Adrenal gland (tissue), 12 donors: ENCODE data around the gene CDKL1. TPM values are rescaled to one million over a fixed set of nuclear protein-coding genes. Genes with fewer than 3 reads are reported as not detected.

Experiments
- DNase-seq, 7 donors: peaks; one replicate each; pipeline ENCODE4 v3.0.0-alpha.2; 2019 to 2020
- H3K27ac ChIP-seq, 5 donors: fragments of 200-600 bp; sonication (generic) in 4 of 5; 1 replicate in 3 of 5; 2 replicates in 2 of 5; pipeline versions ENCODE4 v1.5.1 to v1.8.0; 2016 to 2020; ENCODE audit warnings: mild to moderate bottlenecking in 1 of 5
- H3K27me3 ChIP-seq: fragments of 200-600 bp; 2 replicates; pipeline ENCODE4 v1.8.0; 2021
- H3K36me3 ChIP-seq, 2 donors: fragments of 200-600 bp; replicated peaks in 1 of 2; 1 replicate in 1 of 2; 2 replicates in 1 of 2; pipeline versions ENCODE4 v1.5.1 to v1.8.0; 2018 to 2022
- H3K4me1 ChIP-seq, 2 donors: fragments of 200-600 bp; replicated peaks in 1 of 2; 1 replicate in 1 of 2; 2 replicates in 1 of 2; pipeline versions ENCODE4 v1.5.1 to v1.8.0; 2018 to 2021
- H3K4me3 ChIP-seq, 4 donors: fragments of 200-600 bp; sonication (generic) in 3 of 4; one replicate each; pipeline ENCODE4 v1.5.1; 2016 to 2018
- H3K9me3 ChIP-seq, 3 donors: fragments of 200-600 bp; sonication (generic) in 1 of 3; replicated peaks in 1 of 3; 1 replicate in 2 of 3; 2 replicates in 1 of 3; pipeline versions ENCODE4 v1.5.1 to v1.8.0; 2016 to 2021
- CTCF ChIP-seq, 6 experiments: fragments of 450-650 bp in 4 of 6; fragments of 200-600 bp in 2 of 6; sonication (generic) in 1 of 6; IDR thresholded peaks; 1 replicate in 5 of 6; 2 replicates in 1 of 6; pipeline versions ENCODE4 v1.5.1 to v1.8.0; 2016 to 2021; ENCODE audit warnings: antibody characterized with exemption in 6 of 6, mild to moderate bottlenecking in 2 of 6, moderate library complexity in 1 of 6
- POLR2A ChIP-seq, 2 donors: fragments of 450-650 bp; IDR thresholded peaks; one replicate each; pipeline ENCODE4 v1.6.1; 2017; ENCODE audit warnings: antibody characterized with exemption in 2 of 2, mild to moderate bottlenecking in 2 of 2, moderate library complexity in 1 of 2
- WGBS, 4 donors: extraction: QIAGEN DNeasy Blood & Tissue Kit in 2 of 4; methylation state at CpG; one replicate each; pipeline versions ENCODE4 v1.1.5 to v1.1.7; 2013 to 2017; 5-methylcytosine and 5-hydroxymethylcytosine counted together
- intact Hi-C, 2 donors: fragments of 100-400 bp; cut with DNase I; formaldehyde crosslinking; loops; one replicate each; pipeline versions ENCODE4 v1.14.1 to v1.15.0; 2022 to 2023
- polyA plus RNA-seq, 3 donors: library from polyadenylated mRNA; stranded (reverse); fragments of 200-250 nt in 2 of 3; fragments of 350-450 nt in 1 of 3; fragmentation: Illumina TruSeq in 1 of 3; extraction: RNeasy Lipid Tissue Mini Kit (QIAGEN cat#74804) in 1 of 3; gene quantifications; one replicate each; pipeline ENCODE4 v1.2.3, GENCODE V29; 2013 to 2014
- total RNA-seq, 9 donors: library from RNA; depleted of rRNA in 4 of 9; stranded (reverse); fragments of >200 nt in 4 of 9; fragments of 120-200 nt in 1 of 9; fragmentation: NEBNext Ultra II Directional in 1 of 9; extraction: Animal tissue kit (Norgen Biotek cat#: 25700) in 1 of 9; gene quantifications; one replicate each; pipeline versions ENCODE4 v1.1.0 to v1.2.4, GENCODE V29; 2013 to 2023
- donor health status: healthy with polysubstance abuse.
- donor health status: Bipolar disorder and iron deficiency.
- donor health status: DM: yes; HTN: yes; CAD: no.
- donor health status: DM: no; HTN: no; CAD: no.
- donor health status: DM: no; HTN: no; CAD: no.
- donor health status: DM: yes; HTN: yes; CAD: no.

CDKL1 gene
- total and polyA plus RNA-seq, 12 donors: 1.5 to 17.2 (median 7.6) TPM

DNA sequence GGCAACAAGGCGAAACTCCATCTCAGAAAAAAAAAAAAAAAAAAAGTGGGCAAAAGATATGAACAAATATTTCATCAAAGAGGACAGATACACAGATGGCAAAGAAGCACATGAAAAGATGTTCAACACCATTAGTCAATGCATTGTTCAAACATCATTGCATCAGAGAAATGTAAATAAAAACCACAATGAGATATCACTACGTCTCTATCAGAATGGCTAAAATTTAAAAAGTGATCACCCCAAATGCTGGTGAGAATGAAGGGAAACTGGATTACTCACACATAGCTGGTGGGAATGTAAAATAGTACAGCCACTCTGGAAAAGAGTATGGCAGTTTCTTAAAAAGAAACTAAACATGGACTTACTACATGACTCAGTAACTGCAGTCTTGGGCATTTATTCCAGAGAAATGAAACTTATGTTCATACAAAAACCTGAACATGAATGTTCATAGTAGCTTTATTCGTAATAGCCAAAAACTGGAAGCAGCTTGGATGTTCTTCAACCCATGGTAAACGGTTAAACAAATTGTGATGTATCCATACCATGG is 88.2 kb downstream of the CDKL1 start:
- Histone ChIP-seq H3K27ac (no peak overlapping the region), H3K27me3 (no peaks in the 10 kb centered on the region), H3K4me1 (peaks cover 10 to 13% of the 10 kb centered on the region in 2 donors), H3K9me3 (no peaks in the 10 kb centered on the region), H3K4me3 (no peak overlapping the region), H3K36me3 (no peaks in the 10 kb centered on the region)
- DNase-seq: no peak
- WGBS, 4 donors: 92 to 96% (median 94%) methylated on average over 4 of the region's 4 CpGs
- intact Hi-C loops: no loop called here
- TF ChIP-seq POLR2A (IDR thresholded peaks at IDR 0.05) (no peak), CTCF (IDR thresholded peaks at IDR 0.05) (no peak)

DNA sequence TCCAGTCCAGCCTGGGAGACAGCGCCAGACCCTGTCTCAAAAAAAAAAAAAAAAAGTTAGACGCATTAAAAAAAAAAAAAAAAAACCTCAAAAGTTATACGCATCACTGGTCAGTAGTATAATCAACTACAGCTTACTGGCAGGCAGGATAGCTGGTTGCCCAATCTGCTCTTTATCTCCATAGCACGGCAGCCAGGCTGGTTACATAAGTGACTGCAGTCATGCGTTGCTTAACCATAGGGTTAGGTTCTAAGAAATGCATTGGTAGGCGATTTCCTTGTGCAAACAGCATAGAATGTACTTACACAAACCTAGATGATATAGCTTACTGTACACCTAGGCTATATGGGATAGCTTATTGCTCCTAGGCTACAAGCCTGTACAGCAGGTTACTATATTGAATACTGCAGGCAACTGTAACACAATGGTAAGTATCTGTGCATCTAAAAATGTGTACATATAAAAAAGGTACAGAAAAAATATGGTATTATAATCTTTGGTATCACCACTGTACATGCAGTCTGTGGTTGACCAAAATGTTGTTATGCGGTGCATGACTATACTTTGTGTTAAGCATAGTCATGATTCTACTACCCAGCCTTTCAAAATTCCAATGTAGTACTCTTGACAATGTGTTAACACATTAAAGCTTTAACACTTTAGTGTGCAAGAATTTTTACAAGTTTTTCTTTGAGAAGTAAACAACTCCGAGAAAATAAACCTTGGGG is 92.8 kb downstream of the CDKL1 start:
- peaks cover 0 to under 1% (median 0%) of the 10 kb centered on the region in 3 donors for H3K9me3 ChIP-seq
- DNase-seq: peak in 2 of 7 donors; percentile 19 to 44
- H3K4me1 ChIP-seq: no peaks in the 10 kb centered on the region
- no peaks in the 10 kb centered on the region for H3K27me3 ChIP-seq
- intact Hi-C loops: no loop called here
- H3K27ac ChIP-seq: no peak overlapping the region
- no peaks in the 10 kb centered on the region for H3K36me3 ChIP-seq
- WGBS, 4 donors: 82 to 88% (median 85%) methylated on average over 8 of the region's 8 CpGs
- no peak overlapping the region for H3K4me3 ChIP-seq
- TF ChIP-seq POLR2A (IDR thresholded peaks at IDR 0.05): no peak
- TF ChIP-seq CTCF (IDR thresholded peaks at IDR 0.05): no peak

DNA sequence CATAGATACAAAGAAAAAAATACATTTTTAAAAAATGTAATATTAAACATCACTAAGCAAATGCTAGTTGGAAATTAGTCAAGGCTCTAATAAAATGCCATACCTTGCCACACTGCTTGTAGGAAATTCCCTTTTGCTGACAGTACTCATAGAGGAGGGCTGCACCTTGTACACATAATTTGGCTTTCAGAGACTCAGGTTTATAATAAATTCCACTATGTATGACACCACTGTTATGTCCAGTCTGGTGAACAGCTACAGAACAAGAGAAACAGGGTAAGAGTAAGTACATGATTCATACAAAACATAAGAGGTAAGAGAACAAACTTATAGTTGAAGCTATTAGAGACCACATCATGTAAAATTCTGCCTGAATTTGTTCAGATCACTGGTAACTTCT is 94.8 kb downstream of the CDKL1 start:
- intact Hi-C loops: no loop called here
- H3K4me1 ChIP-seq: no peaks in the 10 kb centered on the region
- no peak overlapping the region for H3K4me3 ChIP-seq
- TF ChIP-seq POLR2A (IDR thresholded peaks at IDR 0.05): no peak
- no peak for TF ChIP-seq CTCF (IDR thresholded peaks at IDR 0.05)
- peaks cover 0 to 3% (median 0%) of the 10 kb centered on the region in 3 donors for H3K9me3 ChIP-seq
- no peaks in the 10 kb centered on the region for H3K36me3 ChIP-seq
- no peaks in the 10 kb centered on the region for H3K27me3 ChIP-seq
- no peak for DNase-seq
- no peak overlapping the region for H3K27ac ChIP-seq

- WGBS, 4 donors: 92 to 98% (median 97%) methylated on average over 2 of the region's 2 CpGs
- no peak for DNase-seq
- no peaks in the 10 kb centered on the region for H3K27me3 ChIP-seq
- H3K4me1 ChIP-seq: no peaks in the 10 kb centered on the region
- TF ChIP-seq CTCF (IDR thresholded peaks at IDR 0.05) (no peak), POLR2A (IDR thresholded peaks at IDR 0.05) (no peak)
- no peak overlapping the region for H3K27ac ChIP-seq
- H3K9me3 ChIP-seq: peaks cover 0 to 3% (median 0%) of the 10 kb centered on the region in 3 donors
- intact Hi-C loops: no loop called here
- H3K4me3 ChIP-seq: no peak overlapping the region
- no peaks in the 10 kb centered on the region for H3K36me3 ChIP-seq
Observed at GRCh38 chr14:50299585-50299984, 97.1 kb downstream of the CDKL1 start.
